Stimulated activated CD4-positive, alpha-beta T cell treated with anti-CD3 and anti-CD28 coated beads, TNF-alpha, amount 100 ng/mL, for 4 hours (primary cell): Measurements from ENCODE around the gene PERP.
"Not testable (repeated sequence)": the region's sequence is repeated elsewhere in the genome, so short reads cannot be mapped to it uniquely, and the experiment has no call there.

ENCODE experiments used
- DNase-seq, 3 experiments: peaks; one replicate each; pipeline ENCODE4 v3.0.0-alpha.2; 2020; ENCODE audit warnings: low read depth in 3 of 3

Gene PERP

DNA sequence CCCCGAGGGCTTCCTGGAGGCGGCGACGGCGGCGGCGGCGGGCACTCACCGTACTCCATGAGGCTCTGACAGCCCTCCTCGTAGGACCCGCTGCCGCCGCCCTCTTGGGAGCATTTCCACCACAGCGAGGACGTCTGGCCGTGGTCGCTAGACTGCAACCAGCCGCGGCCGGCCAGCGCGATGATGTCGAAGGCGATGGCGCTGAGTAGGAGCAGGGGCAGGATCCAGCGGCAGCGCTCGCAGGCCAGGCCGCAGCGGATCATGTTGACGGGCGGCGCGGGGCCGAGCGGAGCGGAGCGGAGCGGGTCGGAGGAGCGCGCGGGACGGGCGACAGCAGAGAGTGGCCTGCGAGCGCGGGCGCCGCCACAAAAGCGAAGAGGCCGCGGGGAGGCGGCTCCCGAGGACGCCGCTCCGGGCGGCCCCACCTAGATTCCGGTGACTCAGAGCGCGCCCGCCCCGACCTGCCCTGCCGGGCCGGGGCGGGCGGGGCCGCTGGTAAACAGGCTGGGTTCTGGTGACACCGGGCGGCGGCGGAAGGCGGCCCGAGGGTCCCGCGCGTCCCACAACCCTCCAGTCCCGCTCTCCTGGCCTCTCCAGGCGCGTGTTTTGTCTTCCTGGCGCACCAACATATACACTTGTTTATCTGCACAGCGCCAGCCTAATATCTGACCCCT, at the start of gene PERP:
Gene PERP, minus strand, starts transcription at position 342 of the 674 bp plus-strand sequence. Its CDS starts 79 bp downstream, at position 263.
- DNase-seq, result peak; percentile 49 to 60 (median 54)

DNA sequence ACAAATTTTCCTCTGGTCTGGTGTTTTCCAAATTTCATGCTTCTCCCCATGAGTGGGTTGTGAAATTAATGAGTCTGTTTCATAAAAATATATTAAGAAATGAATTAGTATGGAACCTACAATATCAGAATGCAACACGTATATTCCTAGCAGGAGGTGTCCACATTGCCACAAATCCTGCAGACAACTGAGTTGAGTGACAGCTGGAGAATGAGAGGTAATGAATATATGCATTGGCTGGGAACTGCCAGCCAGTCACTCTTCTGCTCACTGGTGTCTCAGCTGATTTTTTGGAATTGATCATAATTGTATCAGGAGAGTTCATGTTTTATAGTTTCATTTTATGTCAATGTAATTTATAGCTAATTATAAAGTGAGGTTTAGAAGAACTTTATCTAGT, 48.2 kb upstream of the PERP start:
- DNase-seq, result no peak

DNA sequence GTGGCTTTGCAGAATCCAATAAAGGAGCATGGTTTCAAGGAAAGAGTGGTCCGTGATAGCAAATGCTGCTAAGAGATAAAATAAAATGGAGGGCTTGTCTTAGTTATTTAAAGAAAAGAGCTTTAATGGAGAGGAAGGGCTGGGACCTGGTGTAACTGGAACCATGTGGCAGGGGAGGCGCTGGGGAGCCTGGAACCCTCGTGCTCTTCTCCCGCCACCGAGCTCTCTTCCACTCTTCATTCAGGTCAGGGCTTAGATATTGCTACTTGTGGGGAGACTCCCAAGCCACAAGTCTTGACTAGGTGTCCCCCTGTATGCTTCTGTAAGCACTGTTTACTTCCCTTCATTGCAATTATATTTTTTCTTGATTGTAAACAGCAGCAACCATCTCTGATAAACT, 39.3 kb upstream of the PERP start:
- no peak for DNase-seq

DNA sequence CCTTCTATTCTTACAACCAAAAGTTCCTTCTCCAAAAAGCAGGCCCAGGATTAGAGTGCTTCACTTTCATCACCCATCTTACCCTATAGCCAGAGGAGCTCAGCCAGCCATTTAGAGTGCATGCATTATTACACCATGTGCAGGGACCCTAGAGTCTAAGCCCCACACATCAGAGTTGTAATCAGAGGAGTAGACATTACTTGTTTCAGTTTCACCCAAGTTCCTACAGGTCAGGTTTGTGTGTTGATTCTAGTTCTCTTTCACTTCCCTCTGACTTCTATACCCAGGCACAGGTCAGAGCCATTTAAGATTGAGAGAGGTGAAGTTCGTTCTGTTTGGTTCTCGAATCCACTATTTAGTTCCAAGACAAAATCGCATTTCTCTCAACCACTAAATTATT, 38.2 kb upstream of the PERP start:
- no peak for DNase-seq

DNA sequence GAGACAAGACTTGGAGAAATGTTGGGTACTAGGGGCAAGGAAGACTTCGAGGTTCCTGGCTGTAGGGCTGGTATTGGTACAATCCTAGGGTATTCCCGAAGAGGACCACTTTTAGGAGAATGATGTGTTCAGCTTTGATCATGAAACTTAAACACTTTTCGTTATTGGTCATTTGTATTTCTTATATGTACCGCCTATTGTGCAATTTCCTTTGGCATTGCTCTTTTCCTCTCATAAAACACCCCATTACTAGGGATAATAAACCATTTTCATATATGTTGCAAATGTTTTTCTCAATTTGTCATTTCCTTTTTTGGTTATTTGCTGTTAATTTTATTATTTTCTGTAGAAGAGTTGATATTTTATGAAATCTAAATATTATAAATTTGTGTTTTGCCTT, 35.6 kb upstream of the PERP start:
- DNase-seq, result no peak

DNA sequence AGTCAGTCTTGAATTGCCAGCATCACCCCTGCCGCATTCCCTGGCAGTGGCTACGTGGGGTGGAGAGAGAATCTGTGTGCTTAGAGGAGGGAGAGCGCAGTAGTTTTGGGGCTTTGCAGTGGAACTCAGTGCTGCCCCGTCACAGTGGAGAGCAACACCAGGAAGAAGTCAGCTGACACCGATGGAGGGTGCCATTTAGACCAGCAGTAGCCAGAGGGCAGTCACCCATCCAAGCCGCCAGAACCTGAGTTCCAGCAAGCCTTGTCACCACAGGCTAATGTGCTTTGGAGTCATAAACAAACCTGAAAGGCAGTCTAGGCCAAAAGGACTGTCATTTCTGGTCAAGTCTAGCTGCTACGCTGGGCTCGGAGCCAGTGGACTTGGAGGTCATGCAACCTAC, 22.0 kb upstream of the PERP start:
- DNase-seq, result no peak

DNA sequence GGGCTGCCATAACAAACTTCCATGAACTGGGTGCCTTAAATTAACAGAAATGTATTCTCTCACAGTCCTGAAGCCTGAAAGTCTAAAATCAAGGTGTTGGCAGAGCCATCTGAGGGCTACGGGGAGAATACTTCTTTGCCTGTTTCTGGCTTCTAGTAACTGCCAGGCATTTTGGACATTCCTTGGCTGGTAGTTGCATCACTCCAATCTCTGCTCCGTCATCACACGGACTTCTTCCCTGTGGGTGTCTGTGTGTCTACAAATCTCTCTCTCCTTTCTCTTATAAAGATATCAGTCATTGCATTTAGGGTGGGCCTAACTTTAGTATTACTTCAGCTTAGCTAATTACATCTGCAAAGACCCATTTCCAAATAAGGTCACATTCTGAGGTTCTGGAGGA, 20.9 kb upstream of the PERP start:
- DNase-seq, result no peak

DNA sequence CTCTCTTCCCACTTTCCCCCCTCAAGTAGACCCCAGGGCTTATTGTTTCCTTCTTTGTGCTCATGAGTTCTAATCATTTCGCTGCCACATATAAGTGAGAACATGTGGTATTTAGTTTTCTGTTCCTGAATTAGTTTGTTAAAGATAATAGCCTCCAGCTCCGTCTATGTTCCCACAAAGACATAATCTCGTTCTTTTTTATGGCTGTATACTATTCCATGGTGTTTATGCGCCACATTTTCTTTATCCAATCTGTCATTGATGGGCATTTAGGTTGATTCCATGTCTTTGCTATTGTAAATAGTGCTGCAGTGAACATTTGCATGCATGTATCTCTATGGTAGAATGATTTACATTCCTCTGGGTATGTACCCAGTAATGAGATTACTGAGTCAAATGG, 16.9 kb upstream of the PERP start:
- DNase-seq, result no peak

DNA sequence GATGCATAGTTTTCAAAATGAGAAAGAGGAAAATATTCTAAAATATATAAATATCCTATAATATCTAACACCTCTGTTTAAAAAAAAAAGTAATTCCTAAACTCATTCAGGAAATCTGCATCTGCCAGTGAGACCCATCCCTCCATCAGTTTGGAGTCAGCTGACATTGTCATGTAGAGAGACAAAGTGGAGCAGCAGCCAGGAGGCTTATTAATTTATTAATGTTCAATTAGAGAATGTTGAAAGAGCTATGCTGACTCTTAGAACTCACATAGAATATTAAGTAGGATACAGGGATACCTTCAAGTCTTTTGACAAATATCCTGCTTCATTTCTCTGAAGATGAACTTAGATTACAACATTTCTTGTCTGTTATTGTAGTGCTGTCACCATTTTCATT, 12.8 kb upstream of the PERP start:
- DNase-seq, result no peak

DNA sequence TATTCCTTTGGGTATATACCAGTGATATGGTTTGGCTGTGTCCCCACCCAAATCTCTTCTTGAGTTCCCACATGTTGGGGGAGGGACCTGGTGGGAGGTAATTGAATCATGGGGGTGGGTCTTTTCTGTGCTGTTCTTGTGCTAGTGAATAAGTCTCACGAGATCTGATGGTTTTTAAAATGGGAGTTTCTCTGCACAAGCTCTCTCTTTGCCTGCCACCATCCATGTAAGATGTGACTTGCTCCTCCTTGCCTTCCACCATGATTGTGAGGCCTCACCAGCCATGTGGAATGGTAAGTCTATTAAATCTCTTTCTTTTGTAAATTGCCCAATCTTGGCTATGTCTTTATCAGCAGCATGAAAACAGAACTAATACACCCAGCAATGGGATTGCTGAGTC, 12.0 kb upstream of the PERP start:
- not testable (repeated sequence) for DNase-seq

DNA sequence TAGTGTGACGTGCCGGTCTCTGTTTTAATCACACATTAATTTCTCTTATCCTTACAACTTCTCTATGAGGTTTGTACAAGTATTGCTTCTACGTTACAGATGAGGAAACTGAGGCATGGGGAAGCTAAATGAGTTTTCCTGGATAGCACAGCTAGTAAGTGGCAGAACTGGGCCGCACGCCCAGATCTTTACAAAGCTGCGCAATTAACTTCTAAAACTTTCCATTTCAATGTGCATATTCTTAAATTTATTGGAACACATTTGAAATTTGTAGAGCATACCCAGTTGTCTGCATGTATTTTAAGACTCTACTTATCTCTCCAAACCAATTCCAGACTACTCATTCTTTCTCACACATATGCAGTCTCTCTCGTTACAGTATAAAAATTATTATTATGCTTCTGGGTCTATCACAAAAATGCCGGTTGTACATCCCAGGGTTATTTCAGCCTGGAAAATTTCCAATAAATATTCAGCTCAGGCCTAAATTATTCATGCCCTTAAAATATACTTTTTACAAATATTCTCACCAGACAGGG, 10.2 kb upstream of the PERP start:
- no peak for DNase-seq

DNA sequence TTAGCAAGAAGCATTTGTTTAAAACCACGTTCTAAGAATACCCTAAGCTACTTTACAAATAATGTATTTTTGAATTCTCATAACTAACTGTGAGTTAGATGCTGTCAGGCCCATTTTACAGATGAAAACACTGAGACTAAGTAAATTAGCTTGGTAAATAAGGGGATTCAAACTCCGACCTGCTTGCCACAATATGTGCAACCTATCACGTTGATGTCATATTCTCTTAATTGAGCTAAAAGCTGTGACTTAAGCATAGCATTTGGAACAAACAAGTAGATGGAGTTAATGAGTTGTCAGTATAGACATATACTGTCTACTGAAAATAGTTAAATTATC, 9.4 kb upstream of the PERP start:
- DNase-seq, result no peak

DNA sequence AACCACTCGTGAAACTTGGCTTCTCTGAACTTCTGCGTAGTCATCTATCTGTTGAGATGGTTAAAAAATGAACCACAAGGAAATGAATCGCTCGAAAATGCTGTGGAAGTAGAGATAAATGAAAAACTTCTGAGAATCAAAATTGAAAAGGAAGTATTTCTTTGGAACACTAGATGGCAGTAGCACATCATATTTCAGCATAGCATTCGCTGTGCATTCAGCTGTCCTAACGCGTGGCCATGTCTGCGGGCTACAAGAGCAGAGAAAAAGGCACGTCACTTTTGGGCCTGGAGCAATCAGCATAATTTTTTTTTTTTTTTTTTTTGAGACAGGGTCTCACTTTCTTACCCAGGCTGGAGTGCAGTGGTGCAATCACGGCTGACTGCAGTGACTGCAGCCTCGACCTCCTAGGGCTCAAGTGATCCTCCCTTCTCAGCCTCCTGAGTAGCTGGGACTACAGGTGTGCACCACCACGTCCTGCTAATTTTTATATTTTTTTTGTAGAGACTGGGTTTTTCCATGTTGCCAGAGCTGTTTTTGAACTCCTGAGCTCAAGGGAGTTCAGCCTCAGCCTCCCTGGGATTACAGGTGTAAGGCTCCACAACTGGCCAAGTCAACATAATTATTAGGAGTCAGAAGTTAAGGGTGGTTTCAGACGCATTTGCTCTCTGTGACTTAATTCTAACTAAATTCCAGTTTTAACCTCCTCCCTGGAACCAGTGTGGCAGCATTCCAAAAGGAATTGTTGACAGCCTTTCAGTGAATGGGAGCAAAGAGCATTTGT, 8.8 kb upstream of the PERP start:
- DNase-seq, result no peak

DNA sequence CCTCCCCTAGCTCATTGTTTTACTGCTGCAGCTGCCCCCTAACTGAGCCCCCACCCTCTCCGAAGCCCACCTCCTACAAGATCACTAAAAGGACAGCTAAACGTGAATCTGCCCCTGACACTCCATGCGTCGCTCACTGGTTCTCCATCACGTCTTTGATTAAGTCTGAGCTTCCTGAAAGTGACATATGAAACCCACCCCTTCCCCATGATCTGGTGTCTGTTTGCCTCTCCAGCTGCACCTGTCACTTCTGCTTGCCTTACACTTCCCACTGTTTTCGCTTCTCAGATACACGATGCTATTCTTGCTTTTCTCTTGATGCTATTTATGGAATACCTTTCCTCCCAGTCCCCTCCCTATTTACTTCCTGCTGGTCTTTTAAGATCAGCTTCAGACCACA, 8.0 kb upstream of the PERP start:
- DNase-seq, result no peak

DNA sequence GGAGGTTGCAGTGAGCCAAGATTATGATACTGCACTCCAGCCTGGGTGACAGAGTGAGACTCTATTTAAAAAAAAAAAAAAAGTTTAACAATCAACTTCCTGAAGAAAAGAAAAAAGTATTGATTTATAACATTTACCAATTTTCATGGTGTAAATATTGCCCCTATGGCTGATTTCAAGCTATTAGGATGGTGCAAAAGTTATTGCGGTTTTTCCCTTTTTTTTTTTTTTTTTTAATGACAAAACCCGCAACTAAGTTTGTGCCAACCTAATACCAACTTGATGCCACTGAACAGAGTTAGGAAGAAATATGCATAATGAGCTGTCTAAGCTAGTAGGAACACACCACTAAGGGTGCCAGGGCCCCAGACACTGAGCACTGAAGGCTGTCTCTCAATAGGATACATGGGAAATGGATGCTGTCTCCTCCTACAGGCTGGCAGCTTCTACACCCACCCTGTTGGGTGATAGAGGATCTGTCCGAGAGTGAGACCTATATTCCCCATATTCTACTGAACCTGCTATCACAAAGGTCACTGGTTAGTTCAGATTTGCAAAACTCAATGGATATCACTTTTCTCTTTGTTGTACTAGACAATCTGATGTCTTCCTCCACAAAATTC, 6.5 kb upstream of the PERP start:
- DNase-seq, result no peak

DNA sequence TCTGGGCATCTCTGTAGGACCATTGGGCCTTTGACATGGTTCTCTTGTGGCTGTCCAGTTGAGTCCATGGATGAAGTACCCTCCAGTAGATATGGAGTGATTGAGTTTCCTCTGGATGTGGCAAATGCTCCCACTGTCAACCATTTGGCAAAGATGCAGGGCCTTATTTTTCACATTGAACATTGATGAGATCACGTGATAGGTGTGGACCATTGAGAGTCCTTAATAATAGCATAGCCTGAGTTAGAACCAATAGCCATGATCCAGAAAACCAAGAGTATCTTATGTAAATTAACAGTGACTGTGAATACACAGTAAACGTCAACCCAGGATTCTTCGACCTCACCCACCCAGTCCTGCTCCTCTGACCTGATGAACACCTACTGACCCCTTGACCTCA, 3.0 kb upstream of the PERP start:
- DNase-seq, result no peak

DNA sequence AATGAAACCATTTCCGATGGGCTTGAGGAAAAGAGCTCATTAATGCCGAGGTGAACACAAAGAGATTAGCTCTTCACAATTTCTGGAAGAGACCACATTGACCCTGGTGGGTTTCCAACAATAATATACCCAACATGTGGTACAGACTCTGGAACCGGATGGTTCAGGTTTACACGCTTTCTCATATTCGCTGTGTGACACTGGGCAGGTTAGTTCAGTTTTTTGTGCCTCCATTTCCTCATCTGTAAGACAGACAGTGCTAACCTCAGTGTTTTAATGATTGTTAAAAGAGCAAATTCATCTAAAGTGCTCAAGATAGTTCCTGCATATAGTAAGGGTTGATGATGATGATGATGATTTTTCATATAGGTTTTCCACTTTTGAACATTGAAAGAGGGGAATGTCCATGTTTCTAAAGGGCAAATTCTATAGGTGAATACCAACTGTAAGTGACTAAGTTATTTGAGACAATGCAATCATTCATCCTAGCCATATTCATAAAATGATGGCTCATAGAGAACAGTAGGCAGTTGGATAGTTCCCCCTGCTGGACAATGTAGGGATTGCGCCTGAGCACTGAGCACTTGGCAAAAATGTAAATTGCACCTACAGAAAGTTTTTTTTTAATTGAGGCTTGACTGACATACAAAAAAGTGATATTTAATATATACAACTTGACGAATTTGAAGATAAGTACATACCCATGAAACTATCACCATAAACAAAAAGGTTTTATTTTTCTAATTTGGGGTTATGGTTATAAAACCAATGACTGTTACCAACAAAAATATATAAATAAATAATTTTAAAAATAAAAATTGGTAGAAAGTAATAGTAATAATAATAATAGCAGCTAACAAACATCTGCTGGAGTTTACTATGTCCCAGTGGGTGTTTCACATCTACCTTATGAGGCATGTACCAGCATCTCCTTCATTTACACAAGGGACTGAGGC, 2.1 kb upstream of the PERP start:
- DNase-seq, result peak; percentile 50 to 69 (median 62)

DNA sequence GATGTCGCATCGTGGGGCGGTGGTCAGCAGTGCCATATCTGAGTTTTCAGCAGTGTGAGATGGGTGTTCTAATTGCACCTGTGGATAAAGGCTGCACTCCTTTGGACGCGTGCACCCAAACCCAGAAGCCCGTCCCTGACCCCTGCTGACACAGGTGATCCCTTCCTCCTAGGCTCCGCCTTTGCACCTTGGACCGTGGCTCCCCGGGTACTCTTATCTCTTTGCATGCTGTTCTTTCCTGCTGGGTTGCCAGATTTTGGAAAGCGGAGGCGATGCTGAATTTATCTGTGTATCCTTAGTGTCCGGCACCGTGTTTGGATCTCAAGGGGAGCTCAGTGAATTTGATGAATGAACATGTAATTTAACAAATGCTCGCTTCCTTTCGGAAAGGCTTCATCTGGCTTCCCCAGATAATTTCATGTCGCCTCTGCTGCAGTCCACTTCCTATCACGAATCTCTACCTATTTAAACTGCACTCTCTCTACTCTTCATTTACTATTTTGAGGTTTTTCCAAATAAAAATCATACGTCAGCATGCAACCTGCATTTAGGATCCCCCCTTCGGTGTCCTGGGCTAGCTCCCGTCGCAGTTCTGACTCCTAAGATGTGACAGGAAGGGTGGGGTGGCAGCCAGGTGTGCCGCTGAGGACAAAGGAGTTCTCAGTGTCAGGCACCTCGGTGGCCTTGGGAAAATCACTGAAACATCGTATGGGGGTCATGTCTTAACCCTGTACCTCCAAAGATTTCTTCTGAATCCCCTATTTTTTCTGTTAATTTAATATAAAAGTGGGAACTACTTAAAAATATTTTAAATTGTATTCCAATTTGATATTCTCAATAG, 753 bp upstream of the PERP start:
- peak in 1 of 3 experiments; percentile 9 for DNase-seq

DNA sequence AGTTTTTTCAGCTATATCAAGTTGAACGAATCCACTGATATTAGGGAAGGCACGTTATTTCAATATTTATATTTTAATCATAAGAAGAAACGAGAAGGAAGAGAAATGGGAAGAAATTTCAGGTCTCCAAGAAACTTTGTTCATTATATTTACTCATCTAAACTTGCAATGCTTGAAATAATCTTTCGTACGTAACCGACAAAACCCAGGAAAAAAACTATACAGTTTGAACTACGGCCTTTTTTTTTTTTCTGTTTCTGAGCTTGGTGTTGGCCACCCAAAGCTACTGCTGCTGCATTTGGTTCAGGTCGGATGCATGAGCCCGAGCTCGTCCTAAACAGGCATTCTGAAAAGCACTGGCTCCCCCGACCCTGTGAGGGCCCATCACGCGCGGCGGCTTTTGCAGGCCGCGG, 548 bp downstream of the PERP start:
- DNase-seq, result no peak

DNA sequence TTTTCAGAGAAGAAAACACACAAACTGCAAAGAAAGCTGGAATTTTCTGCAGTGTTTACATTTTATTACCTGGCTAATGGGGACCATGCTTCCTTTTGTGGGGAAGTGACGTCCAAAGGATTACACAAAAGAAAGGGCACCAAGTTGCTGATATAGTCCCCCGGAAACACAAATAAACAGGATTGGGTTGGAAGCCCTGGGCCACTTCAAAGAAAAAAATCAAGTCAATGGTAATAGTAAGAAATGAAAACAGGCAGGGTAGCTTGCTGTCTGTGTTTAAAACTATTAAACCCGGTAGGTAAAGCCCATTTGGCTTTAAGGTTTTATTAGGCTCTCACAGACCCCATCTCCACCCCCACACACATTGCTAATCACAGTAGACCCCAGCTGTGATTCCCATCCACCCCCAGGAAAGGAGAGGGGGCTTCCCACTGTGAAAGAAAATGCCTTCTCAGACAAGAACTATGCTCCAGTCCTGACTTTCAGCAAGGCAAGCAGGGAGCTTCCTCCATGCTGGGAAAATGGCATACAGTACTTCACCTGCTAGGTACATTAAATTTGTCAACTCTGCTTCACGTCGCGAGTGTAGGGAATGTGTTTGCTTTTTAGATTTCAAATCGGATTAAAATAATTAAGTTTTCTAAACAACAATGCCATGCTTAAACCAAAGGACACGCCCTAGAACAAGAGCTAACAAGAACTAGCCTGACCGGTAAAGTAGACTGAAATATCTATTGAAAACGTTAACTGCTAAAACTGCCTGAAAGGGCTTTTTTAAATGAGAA, 1.1 kb downstream of the PERP start:
- no peak for DNase-seq
